ENCODE results near the gene PPP1R9A. TPM values are rescaled to one million over a fixed set of nuclear protein-coding genes. Genes with fewer than 3 reads are reported as not detected.

Gene PPP1R9A
- total and polyA plus RNA-seq, 4 donors: 2.2 to 59.1 (median 14.6) TPM

DNA sequence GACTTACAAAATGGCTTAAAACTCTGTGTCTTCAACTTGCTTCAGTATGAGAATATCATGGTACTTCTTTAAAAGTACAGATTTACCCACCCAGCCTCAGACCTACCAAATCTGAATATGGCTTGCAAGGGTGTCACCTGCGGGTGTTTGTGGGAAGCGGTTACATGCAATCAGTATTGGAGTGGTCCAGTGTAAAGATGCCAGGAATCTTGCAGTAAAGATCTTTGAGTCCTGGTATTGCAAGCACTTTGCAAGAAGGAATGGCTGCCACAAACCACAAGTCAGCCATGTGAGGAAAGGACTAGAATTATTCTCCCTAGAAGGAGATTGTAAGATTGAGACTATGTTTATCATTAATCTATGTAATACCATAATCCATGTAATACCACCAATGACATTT, 301.9 kb downstream of the PPP1R9A start:
- H3K4me1 ChIP-seq (ENCODE audit: control insufficient read depth in 5 of 5, insufficient read depth in 5 of 5, low read length in 5 of 5): no peaks in the 10 kb centered on the region
- no peak for DNase-seq
- 95% methylated on average over 2 of the region's 2 CpGs for WGBS, 2 donors
- H3K9ac ChIP-seq (ENCODE audit: insufficient read depth in 1 of 2, low read length in 2 of 2): no peak overlapping the region
- no peak overlapping the region for H3K4me3 ChIP-seq
- peaks cover 0 to 2% (median 0%) of the 10 kb centered on the region in 4 donors for H3K9me3 ChIP-seq (ENCODE audit: control insufficient read depth in 4 of 4, insufficient read depth in 3 of 4, low read length in 3 of 4)
- peaks cover 0 to 4% (median 0%) of the 10 kb centered on the region in 4 donors for H3K36me3 ChIP-seq (ENCODE audit: control insufficient read depth in 4 of 4, insufficient read depth in 4 of 4, low read length in 4 of 4)
- ATAC-seq (ENCODE audit: insufficient read depth, low FRiP score): no peak
- H3K27ac ChIP-seq (ENCODE audit: low read depth in 1 of 2, low read length in 1 of 2): no peak overlapping the region
- H3K27me3 ChIP-seq (ENCODE audit: control insufficient read depth in 3 of 3, insufficient read depth in 3 of 3, low read length in 2 of 3): no peaks in the 10 kb centered on the region
- TF ChIP-seq, protein P1, sequence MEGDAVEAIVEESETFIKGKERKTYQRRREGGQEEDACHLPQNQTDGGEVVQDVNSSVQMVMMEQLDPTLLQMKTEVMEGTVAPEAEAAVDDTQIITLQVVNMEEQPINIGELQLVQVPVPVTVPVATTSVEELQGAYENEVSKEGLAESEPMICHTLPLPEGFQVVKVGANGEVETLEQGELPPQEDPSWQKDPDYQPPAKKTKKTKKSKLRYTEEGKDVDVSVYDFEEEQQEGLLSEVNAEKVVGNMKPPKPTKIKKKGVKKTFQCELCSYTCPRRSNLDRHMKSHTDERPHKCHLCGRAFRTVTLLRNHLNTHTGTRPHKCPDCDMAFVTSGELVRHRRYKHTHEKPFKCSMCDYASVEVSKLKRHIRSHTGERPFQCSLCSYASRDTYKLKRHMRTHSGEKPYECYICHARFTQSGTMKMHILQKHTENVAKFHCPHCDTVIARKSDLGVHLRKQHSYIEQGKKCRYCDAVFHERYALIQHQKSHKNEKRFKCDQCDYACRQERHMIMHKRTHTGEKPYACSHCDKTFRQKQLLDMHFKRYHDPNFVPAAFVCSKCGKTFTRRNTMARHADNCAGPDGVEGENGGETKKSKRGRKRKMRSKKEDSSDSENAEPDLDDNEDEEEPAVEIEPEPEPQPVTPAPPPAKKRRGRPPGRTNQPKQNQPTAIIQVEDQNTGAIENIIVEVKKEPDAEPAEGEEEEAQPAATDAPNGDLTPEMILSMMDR (IDR thresholded peaks at IDR 0.05; ENCODE audit: control extremely low read depth, extremely low read depth): no peak

DNA sequence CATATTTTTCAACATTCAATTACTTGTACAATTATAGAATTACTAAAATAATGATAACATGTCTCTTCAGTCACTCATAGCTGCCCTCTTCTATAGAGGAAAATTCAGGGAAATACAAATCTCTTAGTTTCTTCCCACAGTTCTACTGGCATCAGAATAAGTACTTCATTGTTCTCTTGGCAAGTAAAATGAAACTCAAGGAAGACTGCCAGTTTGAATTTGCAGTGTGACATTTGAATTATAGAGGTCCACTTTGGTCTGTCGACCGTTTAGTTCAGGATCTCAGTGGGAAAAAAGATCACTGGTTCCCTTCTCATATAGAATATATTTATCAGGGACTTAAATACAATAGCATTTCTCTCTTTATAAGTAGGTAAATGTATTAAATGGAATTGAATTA, 302.4 kb downstream of the PPP1R9A start:
- TF ChIP-seq, protein P1 (IDR thresholded peaks at IDR 0.05; ENCODE audit: control extremely low read depth, extremely low read depth): no peak
- H3K4me1 ChIP-seq (ENCODE audit: control insufficient read depth in 5 of 5, insufficient read depth in 5 of 5, low read length in 5 of 5): no peaks in the 10 kb centered on the region
- WGBS, 2 donors: 70 to 79% methylated on average over 2 of the region's 2 CpGs
- ATAC-seq (ENCODE audit: insufficient read depth, low FRiP score) (no peak), DNase-seq (peak in 1 of 3 donors; percentile 7)
- H3K9ac ChIP-seq (ENCODE audit: insufficient read depth in 1 of 2, low read length in 2 of 2): no peak overlapping the region
- no peak overlapping the region for H3K4me3 ChIP-seq
- peaks cover 0 to 2% (median 0%) of the 10 kb centered on the region in 4 donors for H3K9me3 ChIP-seq (ENCODE audit: control insufficient read depth in 4 of 4, insufficient read depth in 3 of 4, low read length in 3 of 4)
- H3K27me3 ChIP-seq (ENCODE audit: control insufficient read depth in 3 of 3, insufficient read depth in 3 of 3, low read length in 2 of 3): no peaks in the 10 kb centered on the region
- H3K27ac ChIP-seq (ENCODE audit: low read depth in 1 of 2, low read length in 1 of 2): no peak overlapping the region
- peaks cover 0 to 1% (median 0%) of the 10 kb centered on the region in 4 donors for H3K36me3 ChIP-seq (ENCODE audit: control insufficient read depth in 4 of 4, insufficient read depth in 4 of 4, low read length in 4 of 4)

DNA sequence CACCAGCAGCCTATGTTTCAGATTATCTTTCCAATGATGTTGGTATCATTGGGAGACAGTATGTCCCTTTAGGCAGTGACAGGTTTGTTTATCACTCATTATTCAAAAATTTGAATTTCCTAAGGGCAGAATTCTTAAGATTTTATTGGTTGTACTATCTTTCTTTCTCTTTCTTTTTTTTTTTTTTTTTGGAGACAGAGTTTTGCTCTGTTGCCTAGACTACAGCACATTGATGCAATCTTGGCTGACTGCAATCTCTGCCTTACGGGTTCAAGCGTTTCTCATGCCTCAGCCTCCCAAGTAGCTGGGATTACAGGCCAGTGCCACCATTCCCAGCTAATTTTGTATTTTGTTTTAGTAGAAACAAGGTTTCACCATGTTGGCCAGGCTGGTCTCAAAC, 305.8 kb downstream of the PPP1R9A start:
- no peak overlapping the region for H3K4me3 ChIP-seq
- ATAC-seq (ENCODE audit: insufficient read depth, low FRiP score) (no peak), DNase-seq (no peak)
- TF ChIP-seq, protein P1 (IDR thresholded peaks at IDR 0.05; ENCODE audit: control extremely low read depth, extremely low read depth): no peak
- H3K36me3 ChIP-seq (ENCODE audit: control insufficient read depth in 4 of 4, insufficient read depth in 4 of 4, low read length in 4 of 4): no peaks in the 10 kb centered on the region
- H3K27me3 ChIP-seq (ENCODE audit: control insufficient read depth in 3 of 3, insufficient read depth in 3 of 3, low read length in 2 of 3): no peaks in the 10 kb centered on the region
- 83 to 94% methylated on average over 2 of the region's 2 CpGs for WGBS, 2 donors
- H3K9me3 ChIP-seq (ENCODE audit: control insufficient read depth in 4 of 4, insufficient read depth in 3 of 4, low read length in 3 of 4): peaks cover 0 to 2% (median 0%) of the 10 kb centered on the region in 4 donors
- H3K27ac ChIP-seq (ENCODE audit: low read depth in 1 of 2, low read length in 1 of 2): no peak overlapping the region
- H3K9ac ChIP-seq (ENCODE audit: insufficient read depth in 1 of 2, low read length in 2 of 2): no peak overlapping the region
- no peaks in the 10 kb centered on the region for H3K4me1 ChIP-seq (ENCODE audit: control insufficient read depth in 5 of 5, insufficient read depth in 5 of 5, low read length in 5 of 5)

Measured in lung (tissue), 12 donors.